SK-N-SH (cell line): ENCODE results near the gene ADAMTS10.
"Not testable (repeated sequence)": the region's sequence is repeated elsewhere in the genome, so short reads cannot be mapped to it uniquely, and the experiment has no call there.

Experiments used
- ELF1 ChIP-seq: IDR thresholded peaks from 2 replicates; pipeline ENCODE4 v1.4.0; 2012
- GABPA ChIP-seq: IDR thresholded peaks from 2 replicates; pipeline ENCODE4 v1.4.0; 2012; ENCODE audit warnings: low read depth, mild to moderate bottlenecking
- GATA2 ChIP-seq: sonication (generic); formaldehyde crosslinking; IDR thresholded peaks from 2 replicates; pipeline ENCODE4 v1.5.0; 2020; ENCODE audit warnings: mild to moderate bottlenecking, missing genetic modification reagents
- PBX3 ChIP-seq: IDR thresholded peaks from 2 replicates; pipeline ENCODE4; 2012
- POLR2AphosphoS5 ChIP-seq: IDR thresholded peaks from 2 replicates; pipeline ENCODE4 v1.6.1; 2012; ENCODE audit warnings: low read depth, low read length
- RAD21 ChIP-seq: IDR thresholded peaks from 2 replicates; pipeline ENCODE4 v1.6.1; 2012; ENCODE audit warnings: mild to moderate bottlenecking, low read length
- RCOR1 ChIP-seq: fragments of 150-350 bp; IDR thresholded peaks from 2 replicates; pipeline ENCODE4 v1.6.1; 2017; ENCODE audit warnings: antibody characterized with exemption, low read length
- TCF12 ChIP-seq: IDR thresholded peaks from 2 replicates; pipeline ENCODE4 v1.4.0; 2012
- TF ChIP-seq, protein P1 (sequence below): fragments of 200-600 bp; sonication (generic); IDR thresholded peaks from 2 replicates; pipeline ENCODE4 v1.6.1; 2017; ENCODE audit warnings: antibody characterized with exemption, mild to moderate bottlenecking, moderate library complexity
- TF ChIP-seq, protein P2 (sequence below): IDR thresholded peaks from 2 replicates; pipeline ENCODE4 v1.6.1; 2012; ENCODE audit warnings: mild to moderate bottlenecking, low read depth, low read length, moderate library complexity

DNA sequence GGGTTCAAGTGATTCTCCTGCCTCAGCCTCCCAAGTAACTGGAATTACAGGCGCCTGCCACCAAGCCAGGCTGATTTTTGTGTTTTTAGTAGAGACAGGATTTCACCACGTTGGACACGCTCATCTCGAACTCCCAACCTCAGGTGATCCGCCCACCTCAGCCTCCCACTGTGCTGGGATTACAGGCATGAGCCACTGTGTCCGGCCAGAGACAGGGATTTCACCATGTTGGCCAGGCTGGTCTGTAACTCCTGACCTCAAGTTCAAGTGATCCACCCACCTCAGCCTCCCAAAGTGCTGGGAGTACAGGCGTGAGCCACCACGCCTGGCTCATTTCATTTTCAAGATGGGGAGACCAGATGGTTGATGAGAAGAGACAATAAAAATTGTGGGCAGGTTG, 45.6 kb downstream of the ADAMTS10 start:
- TF ChIP-seq, protein P1, sequence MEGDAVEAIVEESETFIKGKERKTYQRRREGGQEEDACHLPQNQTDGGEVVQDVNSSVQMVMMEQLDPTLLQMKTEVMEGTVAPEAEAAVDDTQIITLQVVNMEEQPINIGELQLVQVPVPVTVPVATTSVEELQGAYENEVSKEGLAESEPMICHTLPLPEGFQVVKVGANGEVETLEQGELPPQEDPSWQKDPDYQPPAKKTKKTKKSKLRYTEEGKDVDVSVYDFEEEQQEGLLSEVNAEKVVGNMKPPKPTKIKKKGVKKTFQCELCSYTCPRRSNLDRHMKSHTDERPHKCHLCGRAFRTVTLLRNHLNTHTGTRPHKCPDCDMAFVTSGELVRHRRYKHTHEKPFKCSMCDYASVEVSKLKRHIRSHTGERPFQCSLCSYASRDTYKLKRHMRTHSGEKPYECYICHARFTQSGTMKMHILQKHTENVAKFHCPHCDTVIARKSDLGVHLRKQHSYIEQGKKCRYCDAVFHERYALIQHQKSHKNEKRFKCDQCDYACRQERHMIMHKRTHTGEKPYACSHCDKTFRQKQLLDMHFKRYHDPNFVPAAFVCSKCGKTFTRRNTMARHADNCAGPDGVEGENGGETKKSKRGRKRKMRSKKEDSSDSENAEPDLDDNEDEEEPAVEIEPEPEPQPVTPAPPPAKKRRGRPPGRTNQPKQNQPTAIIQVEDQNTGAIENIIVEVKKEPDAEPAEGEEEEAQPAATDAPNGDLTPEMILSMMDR: not testable (repeated sequence)
- TF ChIP-seq PBX3, GABPA, ELF1, POLR2AphosphoS5, RCOR1, RAD21, GATA2, TCF12: not testable (repeated sequence)
- TF ChIP-seq, protein P2, sequence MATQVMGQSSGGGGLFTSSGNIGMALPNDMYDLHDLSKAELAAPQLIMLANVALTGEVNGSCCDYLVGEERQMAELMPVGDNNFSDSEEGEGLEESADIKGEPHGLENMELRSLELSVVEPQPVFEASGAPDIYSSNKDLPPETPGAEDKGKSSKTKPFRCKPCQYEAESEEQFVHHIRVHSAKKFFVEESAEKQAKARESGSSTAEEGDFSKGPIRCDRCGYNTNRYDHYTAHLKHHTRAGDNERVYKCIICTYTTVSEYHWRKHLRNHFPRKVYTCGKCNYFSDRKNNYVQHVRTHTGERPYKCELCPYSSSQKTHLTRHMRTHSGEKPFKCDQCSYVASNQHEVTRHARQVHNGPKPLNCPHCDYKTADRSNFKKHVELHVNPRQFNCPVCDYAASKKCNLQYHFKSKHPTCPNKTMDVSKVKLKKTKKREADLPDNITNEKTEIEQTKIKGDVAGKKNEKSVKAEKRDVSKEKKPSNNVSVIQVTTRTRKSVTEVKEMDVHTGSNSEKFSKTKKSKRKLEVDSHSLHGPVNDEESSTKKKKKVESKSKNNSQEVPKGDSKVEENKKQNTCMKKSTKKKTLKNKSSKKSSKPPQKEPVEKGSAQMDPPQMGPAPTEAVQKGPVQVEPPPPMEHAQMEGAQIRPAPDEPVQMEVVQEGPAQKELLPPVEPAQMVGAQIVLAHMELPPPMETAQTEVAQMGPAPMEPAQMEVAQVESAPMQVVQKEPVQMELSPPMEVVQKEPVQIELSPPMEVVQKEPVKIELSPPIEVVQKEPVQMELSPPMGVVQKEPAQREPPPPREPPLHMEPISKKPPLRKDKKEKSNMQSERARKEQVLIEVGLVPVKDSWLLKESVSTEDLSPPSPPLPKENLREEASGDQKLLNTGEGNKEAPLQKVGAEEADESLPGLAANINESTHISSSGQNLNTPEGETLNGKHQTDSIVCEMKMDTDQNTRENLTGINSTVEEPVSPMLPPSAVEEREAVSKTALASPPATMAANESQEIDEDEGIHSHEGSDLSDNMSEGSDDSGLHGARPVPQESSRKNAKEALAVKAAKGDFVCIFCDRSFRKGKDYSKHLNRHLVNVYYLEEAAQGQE: not testable (repeated sequence)
